Measurements from ENCODE around the gene ODF2L. TPM values are rescaled to one million over a fixed set of nuclear protein-coding genes. Genes with fewer than 3 reads are reported as not detected.

Gene ODF2L, protein sequence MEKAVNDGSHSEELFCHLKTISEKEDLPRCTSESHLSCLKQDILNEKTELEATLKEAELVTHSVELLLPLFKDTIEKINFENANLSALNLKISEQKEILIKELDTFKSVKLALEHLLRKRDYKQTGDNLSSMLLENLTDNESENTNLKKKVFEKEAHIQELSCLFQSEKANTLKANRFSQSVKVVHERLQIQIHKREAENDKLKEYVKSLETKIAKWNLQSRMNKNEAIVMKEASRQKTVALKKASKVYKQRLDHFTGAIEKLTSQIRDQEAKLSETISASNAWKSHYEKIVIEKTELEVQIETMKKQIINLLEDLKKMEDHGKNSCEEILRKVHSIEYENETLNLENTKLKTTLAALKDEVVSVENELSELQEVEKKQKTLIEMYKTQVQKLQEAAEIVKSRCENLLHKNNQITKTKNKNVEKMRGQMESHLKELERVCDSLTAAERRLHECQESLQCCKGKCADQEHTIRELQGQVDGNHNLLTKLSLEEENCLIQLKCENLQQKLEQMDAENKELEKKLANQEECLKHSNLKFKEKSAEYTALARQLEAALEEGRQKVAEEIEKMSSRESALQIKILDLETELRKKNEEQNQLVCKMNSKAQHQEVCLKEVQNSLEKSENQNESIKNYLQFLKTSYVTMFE
- polyA plus RNA-seq (ENCODE audit: insufficient read length in 10 of 10), result 10 to 100 TPM; 14.3 to 40.4 (median 23.4) TPM
- long read RNA-seq, donor 1, partial matches to known transcripts, result 0 of 1 reads
- long read RNA-seq, donor 1, other reads (novel, unspliced or antisense), result 0 of 1 reads
- long read RNA-seq, donor 2, partial matches to known transcripts, result 0 of 1 reads
- long read RNA-seq, donor 2, other reads (novel, unspliced or antisense), result 0 of 1 reads
- long read RNA-seq, donor 3, result 0 reads
- long read RNA-seq, donor 4, result 0 reads
- long read RNA-seq, donor 5, partial matches to known transcripts, result 0 of 3 reads
- long read RNA-seq, donor 5, other reads (novel, unspliced or antisense), result 0 of 3 reads
- long read RNA-seq, donor 6, partial matches to known transcripts, result 0 of 1 reads
- long read RNA-seq, donor 6, other reads (novel, unspliced or antisense), result 0 of 1 reads
- long read RNA-seq, donor 7, partial matches to known transcripts, result 0 of 2 reads
- long read RNA-seq, donor 7, other reads (novel, unspliced or antisense), result 0 of 2 reads
- long read RNA-seq, donor 8, result 0 reads
- long read RNA-seq, donor 9, partial matches to known transcripts, result 0 of 1 reads
- long read RNA-seq, donor 9, other reads (novel, unspliced or antisense), result 0 of 1 reads

DNA sequence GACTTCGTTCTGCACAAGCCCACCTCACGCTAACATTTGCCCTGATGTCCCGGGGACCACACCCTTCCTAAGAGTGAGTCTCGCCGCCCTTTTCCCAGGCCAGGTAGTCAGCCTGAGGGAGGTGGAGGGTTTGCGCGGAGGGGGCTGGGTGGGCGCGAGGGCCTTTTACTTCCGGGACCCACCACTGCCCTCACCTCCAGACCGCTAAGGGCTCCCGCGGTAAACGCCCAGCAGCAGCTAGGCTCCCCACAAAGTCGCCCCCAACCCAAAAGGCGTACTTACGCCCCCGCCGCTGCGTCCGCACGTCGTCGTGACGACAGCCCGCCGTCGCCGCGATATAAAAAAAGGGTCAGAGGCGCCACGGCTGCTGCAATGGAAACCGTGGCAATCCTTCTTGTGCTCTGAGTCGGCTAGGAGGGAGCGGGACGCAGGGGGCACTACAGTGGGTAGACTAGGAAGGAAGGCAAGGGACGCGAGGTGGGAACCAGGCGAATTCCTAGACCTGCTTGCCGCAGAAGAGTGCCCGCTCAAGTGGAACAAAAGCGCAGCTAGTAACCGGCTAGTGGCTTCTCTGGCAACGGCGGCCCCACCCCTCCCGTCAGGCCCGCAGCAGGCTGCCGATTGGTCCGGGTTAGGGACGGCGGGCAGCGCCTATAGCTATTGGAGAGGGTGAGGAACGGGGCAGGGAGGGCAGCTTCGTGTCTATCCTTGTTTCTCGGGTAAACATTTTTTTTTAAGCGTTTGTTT, at the start of gene ODF2L:
Gene ODF2L (minus strand): TSS at position 573 of the 747 bp plus-strand sequence. CDS start 9,296 bp downstream, outside the sequence.
- DNase-seq, result peak; percentile 79 to 96 (median 85)

GRCh38 chr1:86445919-86446318, 49.8 kb upstream of the ODF2L start:
- no peak for DNase-seq

DNA sequence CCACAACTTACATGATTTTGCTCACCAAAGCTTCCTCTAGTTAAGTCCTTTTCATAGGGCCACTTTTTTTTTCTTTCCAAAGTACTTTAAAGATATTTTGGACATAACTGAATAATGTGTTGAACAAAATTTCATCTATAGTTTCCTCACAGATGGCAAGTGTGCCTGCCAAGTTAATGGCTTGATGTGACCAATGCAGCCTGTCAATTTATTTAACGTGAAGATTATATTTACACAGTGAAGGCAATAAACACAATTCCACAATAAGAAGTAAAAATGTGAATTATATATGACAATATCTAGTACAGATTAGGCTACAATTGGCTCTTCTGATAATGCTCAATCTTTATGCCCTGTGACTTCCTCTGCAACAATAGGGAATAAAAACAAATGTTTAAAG, 45.9 kb upstream of the ODF2L start:
- DNase-seq, result no peak

- no peak for DNase-seq
Observed at GRCh38 chr1:86441581-86441980, 45.5 kb upstream of the ODF2L start.

- no peak for DNase-seq
Observed at GRCh38 chr1:86436041-86436440, 39.9 kb upstream of the ODF2L start.

GRCh38 chr1:86435327-86435726, 39.2 kb upstream of the ODF2L start:
- DNase-seq, result no peak

GRCh38 chr1:86434059-86434458, 37.9 kb upstream of the ODF2L start:
- no peak for DNase-seq

DNA sequence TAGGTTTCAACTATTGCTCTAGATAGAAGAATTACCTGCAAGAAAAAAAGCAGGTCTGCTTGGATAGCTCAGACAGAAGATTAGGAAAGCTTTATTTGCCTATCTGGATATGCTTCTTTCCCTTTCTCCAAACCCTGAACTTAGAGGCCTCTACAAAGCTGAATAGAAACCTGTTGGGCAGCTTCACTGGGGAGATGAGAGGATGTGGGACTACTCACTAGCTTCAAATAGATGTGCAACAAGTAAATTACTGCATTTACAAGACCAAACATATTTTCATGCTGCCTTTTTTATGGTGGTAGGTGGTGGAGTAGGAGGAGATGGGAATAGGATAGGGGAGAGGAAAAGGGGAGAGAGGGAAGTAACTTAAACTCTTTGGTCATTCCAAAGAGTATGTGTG, 34.3 kb upstream of the ODF2L start:
- peak in 1 of 3 donors; percentile 5 for DNase-seq

DNA sequence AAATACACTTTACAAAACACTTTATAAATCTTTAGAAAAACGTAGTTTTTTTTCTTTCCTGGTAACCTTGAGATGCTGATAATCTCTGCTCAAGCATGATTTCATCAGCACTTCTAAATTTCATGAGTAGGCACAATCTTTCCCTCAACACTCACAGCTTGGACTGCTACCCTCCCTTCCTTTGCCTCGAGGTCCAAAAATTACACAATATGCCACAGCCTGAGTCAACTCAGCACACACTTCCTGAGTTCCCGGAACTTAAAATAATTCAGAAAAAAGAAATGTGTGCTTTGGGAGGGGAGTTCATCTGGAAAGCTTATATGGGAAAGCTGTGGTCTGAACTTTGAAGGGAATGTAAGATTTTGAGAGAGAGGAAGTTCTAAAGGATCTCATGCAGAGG, 33.7 kb upstream of the ODF2L start:
- DNase-seq, result peak; percentile 27 to 87 (median 58)

GRCh38 chr1:86429122-86429725, 33.1 kb upstream of the ODF2L start:
- no peak for DNase-seq

DNA sequence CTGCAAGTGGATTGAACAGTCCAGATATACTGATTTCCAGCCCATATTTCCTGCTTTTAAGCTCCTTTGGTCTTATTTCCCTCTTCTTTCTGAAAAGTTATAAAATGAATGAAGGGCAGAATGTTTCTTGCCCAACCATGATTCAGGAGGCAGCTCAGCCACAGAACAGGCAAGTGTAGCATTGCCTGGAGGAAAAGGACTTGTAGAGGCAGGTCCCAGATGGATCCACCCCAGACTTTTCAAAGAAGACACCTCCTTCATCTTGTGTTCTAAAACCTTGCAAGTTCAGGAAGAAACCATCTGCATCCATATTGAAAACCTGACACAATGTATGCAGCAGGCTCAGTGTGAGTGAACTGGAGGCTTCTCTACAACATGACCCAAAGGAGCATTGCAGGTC, 27.8 kb upstream of the ODF2L start, which contains the start of gene CLCA2:
Gene CLCA2 (plus strand): TSS at position 299 of the 400 bp plus-strand sequence. CDS start 77 bp downstream, at position 376.
- no peak for DNase-seq

- no peak for DNase-seq
Observed at GRCh38 chr1:86423473-86423872, 27.4 kb upstream of the ODF2L start.

GRCh38 chr1:86421601-86422280, 25.6 kb upstream of the ODF2L start:
- DNase-seq, result no peak

DNA sequence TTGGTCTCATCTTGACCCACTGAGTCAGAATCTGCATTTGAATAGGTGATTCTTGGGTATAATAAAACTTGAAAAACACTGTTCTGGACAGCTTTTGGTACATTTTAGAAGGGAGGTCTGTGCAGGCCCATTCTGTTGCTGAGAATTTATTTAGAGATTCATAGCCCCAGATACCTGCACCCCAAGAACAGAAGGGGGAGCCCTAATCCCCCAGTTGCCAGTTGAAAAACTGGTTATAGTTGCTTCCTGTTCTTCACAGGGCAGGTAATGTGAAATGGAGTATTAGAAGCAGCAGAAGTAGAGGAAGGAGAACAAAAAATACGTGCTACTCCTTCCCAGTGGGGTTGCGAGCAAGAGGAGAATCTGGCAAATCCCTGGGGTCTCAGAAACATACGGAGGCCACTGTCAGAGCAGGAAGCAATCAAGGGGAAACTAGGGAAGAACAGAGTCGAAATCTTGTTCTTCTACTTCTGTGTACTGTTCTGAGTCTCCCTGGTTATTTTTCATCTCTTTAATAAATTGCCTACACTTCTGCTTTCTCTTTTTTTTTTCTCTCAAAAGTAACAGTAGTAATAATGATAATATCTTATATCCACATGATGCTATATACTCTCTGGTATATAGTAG, 23.3 kb upstream of the ODF2L start:
- peak in 1 of 3 donors; percentile 28 for DNase-seq

GRCh38 chr1:86416343-86416742, 20.2 kb upstream of the ODF2L start:
- no peak for DNase-seq

- DNase-seq, result no peak
Observed at GRCh38 chr1:86410879-86411278, 14.8 kb upstream of the ODF2L start.

GRCh38 chr1:86409416-86410021, 13.4 kb upstream of the ODF2L start:
- DNase-seq, result no peak

- no peak for DNase-seq
Observed at GRCh38 chr1:86396498-86396890, 371 bp upstream of the ODF2L start.

- peak in 1 of 3 donors; percentile 24 for DNase-seq
Observed at GRCh38 chr1:86394416-86394815, 1.7 kb downstream of the ODF2L start.
